Trophoblast cell (in vitro differentiated cells and primary cell): ENCODE results near the gene PNPLA2.

Source experiments
- DNase-seq, 2 donors: peaks; one replicate each; pipeline ENCODE4 v3.0.0-alpha.2; 2016
- H2AFZ ChIP-seq: 2 replicates; pipeline ENCODE4 v1.6.1; 2013; ENCODE audit warnings: low read length, moderate library complexity, mild to moderate bottlenecking; ENCODE audit not compliant: insufficient read depth, poor library complexity
- H2AK5ac ChIP-seq: 2 replicates; pipeline ENCODE4 v1.6.1; 2013; ENCODE audit warnings: mild to moderate bottlenecking, low read length
- H2BK120ac ChIP-seq: 2 replicates; pipeline ENCODE4 v1.6.1; 2013; ENCODE audit warnings: low read length, mild to moderate bottlenecking, moderate library complexity; ENCODE audit not compliant: insufficient read depth, poor library complexity
- H2BK12ac ChIP-seq: 2 replicates; pipeline ENCODE4 v1.6.1; 2013; ENCODE audit warnings: mild to moderate bottlenecking, low read length, moderate library complexity
- H2BK5ac ChIP-seq: 2 replicates; pipeline ENCODE4 v1.6.1; 2013; ENCODE audit warnings: low read length, low read depth, moderate library complexity, mild to moderate bottlenecking; ENCODE audit not compliant: poor library complexity
- H3K14ac ChIP-seq: 2 replicates; pipeline ENCODE4 v1.6.1; 2013; ENCODE audit warnings: mild to moderate bottlenecking, low read length
- H3K18ac ChIP-seq: 2 replicates; pipeline ENCODE4 v1.6.1; 2013; ENCODE audit warnings: mild to moderate bottlenecking, low read length
- H3K23ac ChIP-seq: 2 replicates; pipeline ENCODE4 v1.6.1; 2013; ENCODE audit warnings: low read length
- H3K27ac ChIP-seq: 2 replicates; pipeline ENCODE4 v1.5.1; 2013; ENCODE audit warnings: low read depth, mild to moderate bottlenecking, inconsistent platforms, low read length, moderate library complexity
- H3K27me3 ChIP-seq: 2 replicates; pipeline ENCODE4 v1.6.1; 2013; ENCODE audit warnings: inconsistent platforms, mild to moderate bottlenecking, low read length, moderate library complexity; ENCODE audit not compliant: insufficient read depth
- H3K36me3 ChIP-seq, 2 experiments: 1 replicate in 1 of 2; 2 replicates in 1 of 2; pipeline ENCODE4 v1.6.1; 2013; ENCODE audit warnings: low read length in 2 of 2, mild to moderate bottlenecking in 2 of 2, moderate library complexity in 1 of 2; ENCODE audit not compliant: insufficient read depth in 2 of 2, control insufficient read depth in 1 of 2
- H3K4ac ChIP-seq: 2 replicates; pipeline ENCODE4 v1.6.1; 2013; ENCODE audit warnings: low read depth, mild to moderate bottlenecking, low read length, moderate library complexity
- H3K4me1 ChIP-seq, 2 experiments: 1 replicate in 1 of 2; 2 replicates in 1 of 2; pipeline ENCODE4 v1.6.1; 2013; ENCODE audit warnings: low read length in 2 of 2, mild to moderate bottlenecking in 2 of 2, moderate library complexity in 1 of 2; ENCODE audit not compliant: insufficient read depth in 2 of 2, control insufficient read depth in 1 of 2
- H3K4me2 ChIP-seq: 2 replicates; pipeline ENCODE4 v1.6.1; 2013; ENCODE audit warnings: inconsistent platforms, mild to moderate bottlenecking, low read length, moderate library complexity
- H3K4me3 ChIP-seq: 2 replicates; pipeline ENCODE4 v1.5.1; 2013; ENCODE audit warnings: mild to moderate bottlenecking, low read depth, low read length, inconsistent platforms
- H3K79me1 ChIP-seq: one replicate; pipeline ENCODE4 v1.6.1; 2013; ENCODE audit warnings: low read length
- H3K79me2 ChIP-seq: 2 replicates; pipeline ENCODE4 v1.6.1; 2013; ENCODE audit warnings: low read length, mild to moderate bottlenecking; ENCODE audit not compliant: control insufficient read depth, insufficient read depth, poor library complexity
- H3K9ac ChIP-seq: 2 replicates; pipeline ENCODE4 v1.6.1; 2013; ENCODE audit warnings: mild to moderate bottlenecking, low read length
- H3K9me3 ChIP-seq: 2 replicates; pipeline ENCODE4 v1.6.1; 2013; ENCODE audit warnings: low read depth, mild to moderate bottlenecking, control low read depth, inconsistent platforms, low read length; ENCODE audit not compliant: insufficient read depth
- H4K12ac ChIP-seq: 2 replicates; pipeline ENCODE4 v1.6.1; 2013; ENCODE audit warnings: low read depth, mild to moderate bottlenecking, low read length, moderate library complexity
- H4K8ac ChIP-seq: 2 replicates; pipeline ENCODE4 v1.6.1; 2013; ENCODE audit warnings: low read depth, mild to moderate bottlenecking, low read length, moderate library complexity
- H4K91ac ChIP-seq: one replicate; pipeline ENCODE4 v1.6.1; 2013; ENCODE audit warnings: low read depth, mild to moderate bottlenecking, low read length, moderate library complexity
- WGBS: extraction: QIAGEN DNeasy Blood & Tissue Kit; methylation state at CpG from one replicate; pipeline ENCODE4 v1.1.7; 2013; ENCODE audit warnings: missing lambda C conversion rate; ENCODE audit not compliant: insufficient read length, insufficient coverage; ENCODE audit errors: extremely low coverage; 5-methylcytosine and 5-hydroxymethylcytosine counted together

PNPLA2 gene

GRCh38 chr11:852762-853161 is 34.0 kb downstream of the PNPLA2 start:
- WGBS: no CpG with 5 or more reads among the region's 15 CpGs

GRCh38 chr11:853682-854448 is 35.2 kb downstream of the PNPLA2 start:
- Histone ChIP-seq H3K4me1 (peaks cover 6 to 9% of the 10 kb centered on the region in 2 experiments), H3K14ac (no peak overlapping the region), H3K27me3 (peaks cover 14% of the 10 kb centered on the region), H3K36me3 (no peaks in the 10 kb centered on the region), H3K4ac (no peak overlapping the region), H2AFZ (no peak overlapping the region), H2BK120ac (no peak overlapping the region), H2BK12ac (no peak overlapping the region), H3K9ac (no peak overlapping the region), H2BK5ac (no peak overlapping the region), H3K4me2 (no peak overlapping the region), H3K4me3 (no peak overlapping the region), H3K9me3 (no peaks in the 10 kb centered on the region), H3K27ac (no peak overlapping the region), H3K18ac (no peak overlapping the region), H4K8ac (no peak overlapping the region), H2AK5ac (no peak overlapping the region), H3K79me2 (no peaks in the 10 kb centered on the region), H4K12ac (no peak overlapping the region), H3K79me1 (no peaks in the 10 kb centered on the region), H4K91ac (no peak overlapping the region), H3K23ac (no peak overlapping the region)
- DNase-seq: no peak
- no CpG with 5 or more reads among the region's 27 CpGs for WGBS

More at GRCh38 chr11:852762-853161, 34.0 kb downstream of the PNPLA2 start:
- Histone ChIP-seq H3K18ac (no peak overlapping the region), H2BK120ac (no peak overlapping the region), H2BK12ac (no peak overlapping the region), H3K79me1 (no peaks in the 10 kb centered on the region), H2BK5ac (no peak overlapping the region), H2AFZ (no peak overlapping the region), H3K4me1 (peaks cover 10 to 14% of the 10 kb centered on the region in 2 experiments), H3K79me2 (no peaks in the 10 kb centered on the region), H3K14ac (no peak overlapping the region), H3K27me3 (peaks cover 14% of the 10 kb centered on the region), H2AK5ac (no peak overlapping the region), H4K12ac (no peak overlapping the region), H3K4me2 (no peak overlapping the region), H3K9me3 (no peaks in the 10 kb centered on the region), H3K4me3 (no peak overlapping the region), H4K91ac (no peak overlapping the region), H3K23ac (no peak overlapping the region), H4K8ac (no peak overlapping the region), H3K9ac (no peak overlapping the region), H3K4ac (no peak overlapping the region), H3K27ac (no peak overlapping the region), H3K36me3 (no peaks in the 10 kb centered on the region)
- no peak for DNase-seq

- no peaks in the 10 kb centered on the region for H3K9me3 ChIP-seq
- peaks cover 13% of the 10 kb centered on the region for H3K27me3 ChIP-seq
- H2BK120ac ChIP-seq: no peak overlapping the region
- no peak overlapping the region for H3K4me2 ChIP-seq
- H4K91ac ChIP-seq: no peak overlapping the region
- H2BK5ac ChIP-seq: no peak overlapping the region
- H3K27ac ChIP-seq: no peak overlapping the region
- H3K23ac ChIP-seq: no peak overlapping the region
- H4K12ac ChIP-seq: no peak overlapping the region
- H3K36me3 ChIP-seq: no peaks in the 10 kb centered on the region
- H2AFZ ChIP-seq: no peak overlapping the region
- H3K14ac ChIP-seq: no peak overlapping the region
- no peak overlapping the region for H3K9ac ChIP-seq
- WGBS: no CpG with 5 or more reads among the region's 20 CpGs
- peaks cover 5 to 6% of the 10 kb centered on the region in 2 experiments for H3K4me1 ChIP-seq
- H3K18ac ChIP-seq: no peak overlapping the region
- no peak for DNase-seq
- H3K79me2 ChIP-seq: no peaks in the 10 kb centered on the region
- no peak overlapping the region for H3K4me3 ChIP-seq
- no peak overlapping the region for H4K8ac ChIP-seq
- no peak overlapping the region for H2BK12ac ChIP-seq
- no peak overlapping the region for H3K4ac ChIP-seq
- no peaks in the 10 kb centered on the region for H3K79me1 ChIP-seq
- no peak overlapping the region for H2AK5ac ChIP-seq
Observed at GRCh38 chr11:854601-855329, 36.1 kb downstream of the PNPLA2 start.

GRCh38 chr11:855330-855674 is 36.6 kb downstream of the PNPLA2 start:
- Histone ChIP-seq H3K4me3 (no peak overlapping the region), H3K79me1 (no peaks in the 10 kb centered on the region), H3K23ac (no peak overlapping the region), H3K79me2 (no peaks in the 10 kb centered on the region), H3K4me1 (peaks cover 2 to 5% of the 10 kb centered on the region in 2 experiments), H4K8ac (no peak overlapping the region), H4K91ac (no peak overlapping the region), H2BK12ac (no peak overlapping the region), H2AFZ (no peak overlapping the region), H3K4me2 (no peak overlapping the region), H4K12ac (no peak overlapping the region), H3K9ac (no peak overlapping the region), H3K9me3 (no peaks in the 10 kb centered on the region), H3K36me3 (no peaks in the 10 kb centered on the region), H3K27ac (no peak overlapping the region), H2BK120ac (no peak overlapping the region), H2AK5ac (no peak overlapping the region), H3K14ac (no peak overlapping the region), H3K27me3 (peaks cover 7% of the 10 kb centered on the region), H3K4ac (no peak overlapping the region), H3K18ac (no peak overlapping the region), H2BK5ac (no peak overlapping the region)
- no CpG with 5 or more reads among the region's 7 CpGs for WGBS
- no peak for DNase-seq
